Keratinocyte (primary cell): Measurements from ENCODE around the gene SBK1. TPM values are rescaled to one million over a fixed set of nuclear protein-coding genes. Genes with fewer than 3 reads are reported as not detected.

Source experiments
- DNase-seq: peaks from one replicate; pipeline ENCODE4 v3.0.0-alpha.2; 2011; ENCODE audit warnings: low read depth, missing footprints, low spot score
- FAIRE-seq: peaks from 2 replicates; lab custom pipeline; 2011; peaks lifted over from hg19 to GRCh38; lab: Jason Lieb, UNC
- H2AFZ ChIP-seq: 2 replicates; pipeline ENCODE4 v1.6.0; 2012; ENCODE audit warnings: low read length, control low read depth, inconsistent platforms; ENCODE audit not compliant: control insufficient read depth
- H3K27ac ChIP-seq: 2 replicates; pipeline ENCODE4 v1.5.1; 2011; ENCODE audit warnings: low read length; ENCODE audit not compliant: control insufficient read depth, insufficient read depth
- H3K27me3 ChIP-seq: 3 replicates; pipeline ENCODE4 v1.6.0; 2011; ENCODE audit warnings: low read length; ENCODE audit not compliant: control insufficient read depth, insufficient read depth; ENCODE audit errors: extremely low read depth
- H3K36me3 ChIP-seq, 2 experiments: 2 replicates in 1 of 2; 3 replicates in 1 of 2; pipeline ENCODE4 v1.5.1; 2011; ENCODE audit warnings: low read length in 2 of 2, mild to moderate bottlenecking in 1 of 2; ENCODE audit not compliant: control insufficient read depth in 2 of 2, insufficient read depth in 2 of 2; ENCODE audit errors: extremely low read depth in 1 of 2
- H3K4me1 ChIP-seq: 3 replicates; pipeline ENCODE4 v1.5.1; 2011; ENCODE audit warnings: low read length; ENCODE audit not compliant: control insufficient read depth, insufficient read depth; ENCODE audit errors: extremely low read depth
- H3K4me2 ChIP-seq: 3 replicates; pipeline ENCODE4 v1.6.0; 2011; ENCODE audit warnings: low read depth, low read length; ENCODE audit not compliant: control insufficient read depth, insufficient read depth; ENCODE audit errors: extremely low read depth
- H3K4me3 ChIP-seq, 3 experiments: fragments of 200-600 bp in 1 of 3; sonication (generic) in 1 of 3; 2 replicates in 2 of 3; 3 replicates in 1 of 3; pipeline ENCODE4 v1.5.1; 2011 to 2016; ENCODE audit warnings: low read length in 3 of 3, mild to moderate bottlenecking in 3 of 3, control low read depth in 2 of 3, inconsistent platforms in 1 of 3, low read depth in 1 of 3, mixed read lengths in 1 of 3, mixed run types in 1 of 3, moderate library complexity in 1 of 3; ENCODE audit not compliant: control insufficient read depth in 2 of 3, insufficient read depth in 2 of 3; ENCODE audit errors: extremely low read depth in 1 of 3
- H3K79me2 ChIP-seq: 2 replicates; pipeline ENCODE4 v1.6.0; 2012; ENCODE audit warnings: low read length; ENCODE audit not compliant: control insufficient read depth, insufficient read depth
- H3K9ac ChIP-seq: 3 replicates; pipeline ENCODE4 v1.6.0; 2011; ENCODE audit warnings: low read length; ENCODE audit not compliant: control insufficient read depth, insufficient read depth; ENCODE audit errors: extremely low read depth
- H3K9me1 ChIP-seq: 3 replicates; pipeline ENCODE4 v1.6.0; 2011; ENCODE audit warnings: low read length; ENCODE audit not compliant: control insufficient read depth, insufficient read depth; ENCODE audit errors: extremely low read depth
- H3K9me3 ChIP-seq: 2 replicates; pipeline ENCODE4 v1.5.1; 2012; ENCODE audit warnings: low read depth, low read length; ENCODE audit not compliant: control insufficient read depth
- H4K20me1 ChIP-seq: 3 replicates; pipeline ENCODE4 v1.6.0; 2011; ENCODE audit warnings: low read length; ENCODE audit not compliant: control insufficient read depth, insufficient read depth; ENCODE audit errors: extremely low read depth
- EZH2 ChIP-seq: IDR thresholded peaks from one replicate; pipeline ENCODE4 v1.6.1; 2012; ENCODE audit warnings: inconsistent platforms, mild to moderate bottlenecking, low read length, moderate library complexity
- dilution Hi-C: fragments of 300-500 bp; cut with MboI; formaldehyde crosslinking; loops from one replicate; pipeline ENCODE4 v1.7.0; 2020; ENCODE audit warnings: low sequenced_read_pairs; ENCODE audit not compliant: extremely low pct_ligation_motif_present
- polyA plus RNA-seq, 5 experiments: library from polyadenylated mRNA; depleted of rRNA in 3 of 5; stranded (reverse) in 3 of 5; stranded (forward) in 1 of 5; unstranded in 1 of 5; fragments of >200 nt; gene quantifications; 1 replicate in 1 of 5; 2 replicates in 3 of 5; 3 replicates in 1 of 5; pipeline versions ENCODE4 v1.2.1 to v1.2.3, GENCODE V29; 2011 to 2012; ENCODE audit warnings: missing spikeins in 2 of 5, low read depth in 1 of 5, low replicate concordance in 1 of 5
- TF ChIP-seq, protein P1 (sequence below), 3 experiments: IDR thresholded peaks in 1 of 3; conservative IDR thresholded peaks in 1 of 3; optimal IDR thresholded peaks in 1 of 3; 2 replicates in 2 of 3; 3 replicates in 1 of 3; pipeline versions ENCODE3 to v1.5.1; 2011; ENCODE audit warnings: low read length in 3 of 3, mild to moderate bottlenecking in 3 of 3, moderate library complexity in 2 of 3, control low read depth in 1 of 3, inconsistent platforms in 1 of 3; ENCODE audit not compliant: insufficient read depth in 2 of 3; ENCODE audit errors: extremely low read depth in 1 of 3

Gene SBK1
- polyA plus RNA-seq, 1 donor (not counting 4 experiments of a cell fraction or from before 2014, with no cell fraction given) = 0.04 TPM

GRCh38 chr16:28259091-28259780, 33.1 kb upstream of the SBK1 start:
- no peaks in the 10 kb centered on the region for H3K36me3 ChIP-seq
- TF ChIP-seq, protein P1, sequence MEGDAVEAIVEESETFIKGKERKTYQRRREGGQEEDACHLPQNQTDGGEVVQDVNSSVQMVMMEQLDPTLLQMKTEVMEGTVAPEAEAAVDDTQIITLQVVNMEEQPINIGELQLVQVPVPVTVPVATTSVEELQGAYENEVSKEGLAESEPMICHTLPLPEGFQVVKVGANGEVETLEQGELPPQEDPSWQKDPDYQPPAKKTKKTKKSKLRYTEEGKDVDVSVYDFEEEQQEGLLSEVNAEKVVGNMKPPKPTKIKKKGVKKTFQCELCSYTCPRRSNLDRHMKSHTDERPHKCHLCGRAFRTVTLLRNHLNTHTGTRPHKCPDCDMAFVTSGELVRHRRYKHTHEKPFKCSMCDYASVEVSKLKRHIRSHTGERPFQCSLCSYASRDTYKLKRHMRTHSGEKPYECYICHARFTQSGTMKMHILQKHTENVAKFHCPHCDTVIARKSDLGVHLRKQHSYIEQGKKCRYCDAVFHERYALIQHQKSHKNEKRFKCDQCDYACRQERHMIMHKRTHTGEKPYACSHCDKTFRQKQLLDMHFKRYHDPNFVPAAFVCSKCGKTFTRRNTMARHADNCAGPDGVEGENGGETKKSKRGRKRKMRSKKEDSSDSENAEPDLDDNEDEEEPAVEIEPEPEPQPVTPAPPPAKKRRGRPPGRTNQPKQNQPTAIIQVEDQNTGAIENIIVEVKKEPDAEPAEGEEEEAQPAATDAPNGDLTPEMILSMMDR (optimal IDR thresholded peaks at IDR 0.05 in 1 of 3, IDR thresholded peaks at IDR 0.05 in 1 of 3, conservative IDR thresholded peaks at IDR 0.05 in 1 of 3; ENCODE audit: extremely low read depth in 1 of 3, insufficient read depth in 2 of 3, low read length in 3 of 3) = no peak
- TF ChIP-seq EZH2 = no peak
- no peaks in the 10 kb centered on the region for H4K20me1 ChIP-seq
- no peaks in the 10 kb centered on the region for H3K9me3 ChIP-seq
- FAIRE-seq (no peak), DNase-seq (no peak)
- dilution Hi-C loops = no loop called here
- H3K27ac ChIP-seq = no peak overlapping the region
- H3K4me1 ChIP-seq = no peaks in the 10 kb centered on the region
- H2AFZ ChIP-seq = no peak overlapping the region
- H3K27me3 ChIP-seq = peaks cover 41% of the 10 kb centered on the region
- H3K4me2 ChIP-seq = no peak overlapping the region
- no peaks in the 10 kb centered on the region for H3K79me2 ChIP-seq
- no peak overlapping the region for H3K4me3 ChIP-seq
- no peak overlapping the region for H3K9ac ChIP-seq
- H3K9me1 ChIP-seq = no peaks in the 10 kb centered on the region

DNA sequence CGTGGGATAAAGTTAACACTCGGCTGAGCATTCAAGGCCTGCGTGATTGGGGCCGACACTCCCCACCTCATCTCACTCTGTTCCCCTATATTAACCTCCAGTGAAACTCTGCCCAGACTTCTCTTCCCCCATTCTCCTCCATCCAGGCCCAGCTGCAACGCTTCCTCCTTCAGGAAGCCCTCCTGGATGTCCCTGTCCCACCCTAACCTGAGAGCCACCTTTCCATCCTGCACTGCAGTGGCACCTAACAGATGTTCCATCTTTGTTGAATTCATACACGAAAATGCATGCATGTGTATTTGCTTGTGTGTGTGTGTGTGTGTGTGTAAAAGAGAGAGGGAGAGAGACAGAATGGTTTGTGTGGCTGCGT, 32.6 kb upstream of the SBK1 start:
- H3K36me3 ChIP-seq = no peaks in the 10 kb centered on the region
- H2AFZ ChIP-seq = no peak overlapping the region
- H3K4me2 ChIP-seq = no peak overlapping the region
- TF ChIP-seq, protein P1 (optimal IDR thresholded peaks at IDR 0.05 in 1 of 3, IDR thresholded peaks at IDR 0.05 in 1 of 3, conservative IDR thresholded peaks at IDR 0.05 in 1 of 3; ENCODE audit: extremely low read depth in 1 of 3, insufficient read depth in 2 of 3, low read length in 3 of 3) = no peak
- TF ChIP-seq EZH2 = no peak
- no peaks in the 10 kb centered on the region for H3K79me2 ChIP-seq
- DNase-seq (no peak), FAIRE-seq (no peak)
- no peak overlapping the region for H3K4me3 ChIP-seq
- no peak overlapping the region for H3K9ac ChIP-seq
- peaks cover 41% of the 10 kb centered on the region for H3K27me3 ChIP-seq
- H3K9me3 ChIP-seq = no peaks in the 10 kb centered on the region
- H3K9me1 ChIP-seq = no peaks in the 10 kb centered on the region
- no peak overlapping the region for H3K27ac ChIP-seq
- dilution Hi-C loops = no loop called here
- H4K20me1 ChIP-seq = no peaks in the 10 kb centered on the region
- no peaks in the 10 kb centered on the region for H3K4me1 ChIP-seq
